HUDEP-2 (cell line): ENCODE results near the gene MSLN.
A peak's percentile ranks its signal among the peaks of the same experiment; 100 is the strongest.

Source experiments
- DNase-seq, 76 experiments: peaks; one replicate each; lab custom pipeline; 2025; ENCODE audit not compliant: unreplicated experiment in 76 of 76; lab: John Stamatoyannopoulos, UW

Gene MSLN

DNA sequence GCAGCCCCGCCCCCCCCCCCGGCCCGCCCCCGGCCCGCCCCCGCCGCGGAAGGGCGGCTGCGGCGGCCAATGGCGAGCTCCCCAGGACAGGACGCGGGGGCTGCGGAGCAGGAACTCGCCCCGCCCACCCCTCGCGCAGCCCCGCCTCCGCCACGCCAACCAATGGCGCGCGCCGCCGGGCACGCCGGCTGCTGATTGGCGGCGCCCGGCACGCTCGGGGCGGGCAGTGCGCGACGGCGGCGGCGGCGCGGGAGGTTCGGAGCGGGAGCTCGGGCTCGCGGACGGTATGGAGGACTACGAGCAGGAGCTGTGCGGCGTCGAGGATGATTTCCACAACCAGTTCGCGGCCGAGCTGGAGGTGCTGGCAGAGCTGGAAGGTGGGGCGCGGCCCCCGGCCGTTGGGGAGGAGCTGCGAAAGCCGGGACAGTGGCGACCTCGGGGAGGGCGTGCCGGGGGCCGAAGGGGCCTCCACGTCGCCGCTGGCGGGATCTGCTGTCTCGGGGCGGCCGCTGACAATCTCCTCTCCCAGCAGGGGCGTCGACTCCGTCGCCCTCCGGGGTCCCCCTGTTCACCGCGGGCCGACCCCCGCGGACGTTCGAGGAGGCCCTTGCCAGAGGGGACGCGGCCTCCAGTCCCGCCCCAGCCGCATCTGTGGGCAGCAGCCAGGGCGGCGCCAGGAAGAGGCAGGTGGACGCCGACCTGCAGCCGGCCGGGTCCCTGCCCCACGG is 28.0 kb downstream of the MSLN start, which contains the start of gene CHTF18:
CHTF18 (plus strand) TSS at position 222 of the 728 bp plus-strand sequence; CDS start at position 287, 65 bp downstream.
- peak in 74 of 76 experiments; percentile 29 to 95 (median 86) for DNase-seq

DNA sequence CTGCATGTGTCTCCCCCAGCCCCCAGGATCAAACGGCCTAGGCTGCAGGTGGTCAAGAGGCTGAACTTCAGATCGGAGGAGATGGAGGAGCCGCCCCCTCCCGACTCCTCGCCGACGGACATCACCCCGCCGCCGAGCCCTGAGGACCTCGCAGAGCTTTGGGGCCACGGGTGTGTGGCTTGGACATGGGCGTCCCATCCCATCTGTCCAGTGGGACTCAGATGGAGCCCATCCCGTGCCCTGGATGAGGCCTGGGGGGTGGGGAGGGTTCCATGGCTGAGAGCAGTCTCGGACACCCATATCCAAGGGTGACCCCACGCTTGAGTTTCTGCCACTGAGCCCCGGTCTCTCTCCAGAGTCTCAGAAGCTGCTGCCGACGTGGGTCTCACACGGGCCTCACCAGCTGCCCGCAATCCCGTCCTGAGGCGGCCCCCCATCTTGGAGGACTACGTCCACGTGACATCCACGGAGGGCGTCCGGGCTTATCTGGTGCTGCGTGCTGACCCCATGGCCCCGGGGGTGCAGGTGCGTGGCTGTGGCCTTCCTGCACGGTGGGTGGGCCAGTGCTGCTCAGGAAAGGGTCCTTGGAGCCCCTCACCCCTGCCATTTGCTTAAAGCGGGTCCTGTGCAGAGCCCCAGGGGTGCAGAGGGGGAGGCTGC is 28.8 kb downstream of the MSLN start:
- no peak for DNase-seq

DNA sequence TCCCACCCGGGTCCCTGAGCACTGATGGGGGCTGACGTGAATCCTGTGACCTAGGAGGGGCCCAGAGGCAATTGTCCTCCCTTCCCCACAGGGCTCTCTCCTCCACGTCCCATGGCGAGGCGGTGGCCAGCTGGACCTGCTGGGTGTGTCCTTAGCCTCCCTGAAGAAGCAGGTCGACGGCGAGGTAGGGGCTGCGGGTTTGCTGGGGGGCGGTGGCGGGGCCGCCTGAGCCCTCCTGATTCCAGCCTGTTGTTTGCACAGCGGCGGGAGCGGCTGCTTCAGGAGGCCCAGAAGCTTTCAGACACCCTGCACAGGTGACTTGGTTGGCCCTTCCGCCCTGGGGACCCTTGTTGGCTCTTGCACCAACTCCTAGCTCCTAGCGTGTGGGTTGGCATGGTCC is 29.6 kb downstream of the MSLN start:
- DNase-seq = no peak

DNA sequence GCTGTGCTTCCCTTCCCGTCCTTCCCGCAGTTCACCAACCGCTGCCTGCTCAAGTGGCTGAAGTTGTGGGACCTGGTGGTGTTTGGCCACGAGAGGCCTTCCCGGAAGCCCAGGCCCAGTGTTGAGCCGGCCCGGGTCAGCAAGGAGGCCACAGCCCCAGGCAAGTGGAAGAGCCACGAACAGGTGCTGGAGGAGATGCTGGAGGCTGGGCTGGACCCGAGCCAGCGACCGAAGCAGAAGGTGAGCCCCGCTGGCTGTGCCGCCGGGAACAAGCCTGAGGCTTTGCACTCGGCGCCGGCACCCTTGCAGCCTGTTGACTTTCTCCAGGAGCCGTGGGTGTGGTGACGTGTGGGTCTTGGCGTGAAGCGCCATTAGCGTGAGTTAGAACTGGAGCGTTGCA is 30.6 kb downstream of the MSLN start:
- no peak for DNase-seq

DNA sequence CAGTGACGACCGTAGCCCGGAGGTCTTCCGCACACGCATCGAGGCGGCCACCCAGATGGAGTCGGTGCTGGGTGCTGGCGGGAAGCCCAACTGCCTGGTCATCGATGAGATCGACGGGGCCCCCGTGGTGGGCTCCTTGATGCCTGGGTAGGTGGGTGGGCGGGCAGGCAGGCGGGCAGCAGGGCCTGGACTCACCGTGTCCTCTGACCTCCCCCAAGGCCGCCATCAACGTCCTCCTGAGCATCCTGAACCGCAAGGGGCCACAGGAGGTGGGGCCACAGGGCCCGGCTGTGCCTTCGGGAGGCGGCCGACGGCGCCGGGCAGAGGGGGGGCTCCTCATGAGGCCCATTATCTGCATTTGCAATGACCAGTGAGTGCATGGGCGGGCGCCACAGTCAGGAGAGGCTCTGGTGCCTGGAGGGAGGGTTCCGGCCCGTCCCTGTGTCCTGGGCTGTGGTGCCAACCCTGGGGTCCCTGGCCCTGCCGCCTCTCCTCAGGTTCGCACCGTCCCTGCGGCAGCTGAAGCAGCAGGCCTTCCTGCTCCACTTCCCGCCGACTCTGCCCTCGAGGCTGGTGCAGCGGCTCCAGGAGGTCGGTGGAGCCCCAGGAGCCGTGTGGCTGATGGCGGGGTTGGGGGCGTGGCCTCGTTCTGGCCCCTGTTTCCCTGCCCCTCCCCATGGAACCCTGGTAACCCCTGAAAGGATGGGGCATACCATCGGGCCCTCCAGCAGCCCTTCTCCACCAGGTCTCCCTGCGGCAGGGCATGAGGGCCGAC is 31.9 kb downstream of the MSLN start:
- DNase-seq = no peak

DNA sequence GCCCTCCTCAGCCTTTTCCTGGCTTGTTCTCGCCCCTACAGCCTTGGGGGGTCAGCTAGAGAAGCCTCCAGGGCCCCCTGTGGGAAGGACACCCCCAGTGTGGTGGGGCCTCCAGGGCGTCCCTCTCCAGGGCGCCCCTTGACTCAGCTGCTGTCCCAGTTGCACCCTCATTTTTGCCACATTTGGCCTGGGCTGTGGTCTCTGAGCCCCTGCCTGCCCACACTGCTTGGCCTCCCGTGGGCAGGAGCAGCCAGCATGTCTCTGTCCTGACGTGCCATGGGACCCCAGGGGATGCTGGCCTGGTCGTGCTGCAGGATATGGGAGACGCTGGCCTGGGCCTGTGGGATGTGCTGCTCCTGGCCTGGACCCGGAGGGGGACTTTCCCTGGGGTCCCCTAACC is 32.9 kb downstream of the MSLN start:
- no peak for DNase-seq

DNA sequence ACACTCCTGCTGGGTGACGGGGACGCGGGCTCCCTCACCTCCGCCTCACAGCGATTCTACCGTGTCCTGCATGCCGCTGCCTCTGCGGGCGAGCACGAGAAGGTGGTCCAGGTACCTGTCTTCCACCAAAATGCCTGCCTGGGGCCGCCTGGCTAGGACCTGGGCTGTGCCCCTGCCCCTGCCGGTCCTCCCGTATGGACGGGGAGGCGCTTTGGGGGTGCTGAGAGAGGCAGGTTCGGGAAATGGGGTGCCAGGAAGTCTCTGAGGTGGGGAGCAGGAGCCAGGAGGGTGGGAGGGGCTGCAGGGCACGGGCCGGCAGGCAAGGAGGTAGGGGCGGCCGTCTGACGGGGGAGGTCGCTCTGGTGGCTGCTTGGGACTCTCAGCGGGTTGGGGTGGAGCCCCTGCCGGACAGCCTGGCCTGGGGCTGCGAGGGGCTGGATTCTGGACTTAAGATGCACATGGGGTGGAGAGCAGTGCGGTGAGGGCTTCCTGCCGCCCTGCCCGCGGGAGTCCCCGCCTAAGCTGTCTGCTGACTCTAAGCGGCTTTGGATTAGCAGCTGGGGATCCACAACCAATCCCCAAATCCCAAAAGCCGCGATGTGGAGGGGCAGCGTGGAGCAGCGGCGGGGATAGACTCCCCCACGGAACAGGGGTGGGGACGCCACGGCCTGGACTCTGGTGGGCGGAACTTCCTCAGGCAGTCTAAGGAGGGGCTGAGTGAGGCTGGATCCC is 33.7 kb downstream of the MSLN start:
- no peak for DNase-seq

DNA sequence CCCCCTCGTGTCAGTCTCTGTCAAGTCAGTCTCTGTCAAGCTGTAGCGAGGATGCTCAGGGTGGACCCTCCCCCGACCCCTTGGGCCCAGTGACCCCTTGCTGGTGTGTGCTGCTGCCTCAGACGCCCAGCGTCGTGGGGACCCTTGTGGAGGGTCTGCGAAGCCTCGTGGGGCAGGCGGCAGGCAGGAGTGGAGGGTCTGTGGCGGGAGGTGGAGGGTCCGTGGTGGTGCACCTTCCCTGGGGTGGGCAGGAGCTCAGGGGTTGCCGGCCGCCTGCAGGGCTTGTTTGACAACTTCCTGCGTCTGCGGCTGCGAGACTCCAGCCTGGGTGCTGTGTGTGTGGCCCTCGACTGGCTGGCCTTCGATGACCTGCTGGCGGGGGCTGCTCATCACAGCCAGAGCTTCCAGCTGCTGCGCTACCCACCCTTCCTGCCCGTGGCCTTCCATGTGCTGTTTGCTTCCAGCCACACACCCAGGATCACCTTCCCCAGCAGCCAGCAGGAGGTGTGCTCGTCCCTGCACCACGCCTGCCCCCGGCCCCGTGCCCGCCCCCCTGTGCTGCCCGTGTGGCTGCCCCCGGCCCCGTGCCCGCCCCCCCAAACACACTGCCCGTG is 34.4 kb downstream of the MSLN start:
- no peak for DNase-seq

DNA sequence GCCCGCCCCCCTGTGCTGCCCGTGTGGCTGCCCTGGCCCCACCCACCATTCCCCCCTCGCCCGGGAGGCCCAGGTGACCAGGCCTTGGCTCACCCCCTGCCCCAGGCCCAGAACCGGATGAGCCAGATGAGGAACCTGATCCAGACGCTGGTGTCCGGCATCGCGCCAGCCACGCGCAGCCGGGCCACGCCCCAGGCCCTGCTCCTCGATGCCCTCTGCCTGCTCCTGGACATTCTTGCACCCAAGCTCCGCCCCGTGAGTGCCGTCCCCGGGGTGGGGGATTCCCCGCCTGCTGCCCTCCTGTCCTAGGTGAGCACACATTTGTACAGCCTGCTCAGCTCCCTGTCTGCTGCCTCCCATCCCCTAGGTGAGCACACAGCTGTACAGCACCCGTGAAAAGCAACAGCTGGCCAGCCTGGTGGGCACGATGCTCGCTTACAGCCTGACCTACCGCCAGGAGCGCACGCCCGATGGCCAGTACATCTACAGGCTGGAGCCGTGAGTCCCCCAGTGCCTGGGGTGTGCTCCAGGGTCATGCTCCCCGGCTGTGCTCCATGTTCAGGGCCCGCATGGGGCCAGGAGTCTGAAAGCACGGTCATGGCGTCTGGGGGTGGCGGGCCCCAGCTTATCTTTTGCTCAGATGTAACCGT is 35.2 kb downstream of the MSLN start:
- DNase-seq = no peak

DNA sequence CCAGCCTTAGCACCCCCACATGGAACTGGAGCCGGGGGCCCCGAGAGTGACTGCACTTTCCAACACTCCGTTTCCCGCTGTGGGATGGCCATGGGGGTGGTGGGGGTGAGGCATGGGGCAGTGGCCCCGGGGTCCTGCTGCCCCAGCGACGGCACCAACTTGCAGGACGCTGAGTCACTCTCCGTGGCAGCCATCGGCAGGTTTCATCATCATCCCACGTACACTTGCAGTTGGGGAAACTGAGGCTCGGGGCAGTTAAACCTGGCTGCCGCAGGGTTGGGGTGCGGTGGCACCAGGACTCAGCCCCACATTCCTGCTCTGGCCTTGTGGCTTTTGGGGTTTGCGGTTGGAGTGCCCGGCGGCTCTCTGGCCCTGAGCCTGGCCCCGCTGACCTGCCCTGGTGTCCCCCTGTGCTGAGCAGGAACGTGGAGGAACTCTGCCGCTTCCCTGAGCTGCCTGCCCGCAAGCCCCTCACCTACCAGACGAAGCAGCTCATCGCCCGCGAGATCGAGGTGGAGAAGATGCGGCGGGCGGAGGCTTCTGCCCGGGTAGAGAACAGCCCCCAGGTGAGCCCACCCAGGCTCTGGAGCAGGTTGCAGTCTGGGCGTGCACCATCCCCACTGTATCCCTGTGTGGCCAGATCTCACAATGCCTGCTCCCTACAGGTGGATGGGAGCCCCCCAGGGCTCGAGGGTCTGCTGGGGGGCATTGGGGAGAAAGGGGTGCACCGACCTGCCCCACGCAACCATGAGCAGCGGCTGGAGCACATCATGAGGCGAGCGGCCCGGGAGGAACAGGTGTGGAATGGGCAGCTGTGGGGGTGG is 36.0 kb downstream of the MSLN start:
- DNase-seq = no peak

DNA sequence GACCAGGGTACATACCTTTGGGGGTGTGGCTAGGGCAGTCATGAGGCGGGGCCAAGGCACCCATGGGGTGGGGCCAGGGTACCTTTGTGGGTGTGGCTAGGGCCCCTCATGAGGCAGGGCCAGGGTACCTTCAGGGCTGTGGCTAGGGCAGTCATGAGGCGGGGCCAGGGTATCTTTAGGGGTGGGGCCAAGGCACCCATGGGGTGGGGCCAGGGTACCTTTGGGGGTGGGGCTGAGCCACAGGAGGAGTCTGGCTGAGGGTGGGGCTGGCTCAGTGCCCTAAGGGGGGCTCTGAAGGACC is 36.5 kb downstream of the MSLN start:
- no peak for DNase-seq

DNA sequence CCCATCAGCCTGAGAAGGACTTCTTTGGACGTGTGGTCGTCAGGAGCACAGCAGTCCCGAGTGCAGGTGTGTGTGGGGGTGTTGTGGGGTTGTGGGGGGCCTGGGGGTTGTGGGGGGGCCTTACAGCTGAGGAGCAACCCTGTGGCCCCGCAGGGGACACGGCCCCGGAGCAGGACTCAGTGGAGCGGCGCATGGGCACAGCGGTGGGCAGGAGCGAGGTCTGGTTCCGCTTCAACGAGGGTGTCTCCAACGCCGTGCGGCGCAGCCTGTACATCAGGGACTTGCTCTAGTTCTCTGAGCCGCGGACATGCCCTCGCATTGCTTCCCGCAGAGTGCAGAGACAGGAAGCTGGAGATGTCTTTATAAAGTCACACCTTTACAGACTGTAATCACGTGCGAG is 37.2 kb downstream of the MSLN start:
- DNase-seq = no peak

DNA sequence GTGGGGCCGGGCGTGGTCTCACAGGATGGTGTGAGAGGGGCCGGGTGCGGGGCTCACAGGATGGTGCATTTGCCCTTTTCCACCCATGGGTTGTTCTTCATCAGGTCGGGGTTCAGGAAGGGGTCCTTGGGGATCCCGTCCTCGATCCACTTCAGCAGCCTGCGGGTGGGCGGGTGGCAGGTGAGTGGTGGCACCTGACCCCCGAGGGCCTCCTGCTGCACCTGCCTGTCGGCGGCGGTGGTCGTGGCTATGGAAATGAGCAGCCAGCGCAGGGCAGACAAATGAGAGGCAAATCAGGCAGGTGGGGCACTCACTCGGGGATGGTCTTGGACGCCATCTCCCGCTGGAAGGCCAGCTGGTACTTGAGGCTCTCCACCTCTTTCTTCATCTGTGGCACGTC is 38.1 kb downstream of the MSLN start:
- DNase-seq = no peak

DNA sequence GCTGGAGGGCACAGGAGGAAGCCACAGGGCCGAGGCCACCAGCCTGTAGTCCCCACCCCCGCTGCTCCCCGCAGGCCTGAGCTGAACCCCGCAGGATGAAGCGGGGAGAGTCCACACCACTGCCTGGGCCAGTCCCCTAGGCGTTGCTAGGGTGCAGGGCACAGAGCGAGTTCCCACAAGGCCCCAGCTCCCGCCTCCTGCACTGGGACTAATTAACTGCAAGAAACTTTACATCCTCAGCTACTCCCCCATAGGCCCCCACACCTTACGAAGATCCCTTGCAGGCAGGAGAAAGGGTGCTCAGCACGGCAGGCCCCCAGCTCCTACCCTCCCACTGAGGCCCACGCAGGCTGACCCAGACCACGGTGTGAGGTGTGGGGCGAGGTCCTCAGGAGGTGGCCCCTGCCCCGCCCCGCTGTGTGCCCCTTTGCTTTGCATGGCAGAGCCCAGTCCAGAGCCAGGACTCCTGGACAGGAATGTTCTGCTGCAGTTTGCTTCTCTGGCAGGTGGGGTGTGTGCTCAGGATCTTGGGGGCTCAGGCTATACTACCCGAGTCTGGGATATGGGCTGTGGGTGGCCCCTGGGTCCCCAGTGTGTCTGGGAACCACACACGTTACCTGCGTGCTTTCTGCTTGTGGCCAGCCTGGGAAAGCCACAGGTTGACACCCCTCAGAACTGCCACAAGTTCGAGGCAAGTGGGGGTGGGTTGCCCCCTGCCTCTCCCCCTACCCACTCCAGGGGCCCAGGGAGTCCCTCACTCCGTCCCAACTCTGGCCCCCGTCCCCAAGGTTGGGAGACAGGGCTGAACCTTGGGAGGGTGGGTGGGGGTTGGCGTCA is 38.8 kb downstream of the MSLN start:
- no peak for DNase-seq

DNA sequence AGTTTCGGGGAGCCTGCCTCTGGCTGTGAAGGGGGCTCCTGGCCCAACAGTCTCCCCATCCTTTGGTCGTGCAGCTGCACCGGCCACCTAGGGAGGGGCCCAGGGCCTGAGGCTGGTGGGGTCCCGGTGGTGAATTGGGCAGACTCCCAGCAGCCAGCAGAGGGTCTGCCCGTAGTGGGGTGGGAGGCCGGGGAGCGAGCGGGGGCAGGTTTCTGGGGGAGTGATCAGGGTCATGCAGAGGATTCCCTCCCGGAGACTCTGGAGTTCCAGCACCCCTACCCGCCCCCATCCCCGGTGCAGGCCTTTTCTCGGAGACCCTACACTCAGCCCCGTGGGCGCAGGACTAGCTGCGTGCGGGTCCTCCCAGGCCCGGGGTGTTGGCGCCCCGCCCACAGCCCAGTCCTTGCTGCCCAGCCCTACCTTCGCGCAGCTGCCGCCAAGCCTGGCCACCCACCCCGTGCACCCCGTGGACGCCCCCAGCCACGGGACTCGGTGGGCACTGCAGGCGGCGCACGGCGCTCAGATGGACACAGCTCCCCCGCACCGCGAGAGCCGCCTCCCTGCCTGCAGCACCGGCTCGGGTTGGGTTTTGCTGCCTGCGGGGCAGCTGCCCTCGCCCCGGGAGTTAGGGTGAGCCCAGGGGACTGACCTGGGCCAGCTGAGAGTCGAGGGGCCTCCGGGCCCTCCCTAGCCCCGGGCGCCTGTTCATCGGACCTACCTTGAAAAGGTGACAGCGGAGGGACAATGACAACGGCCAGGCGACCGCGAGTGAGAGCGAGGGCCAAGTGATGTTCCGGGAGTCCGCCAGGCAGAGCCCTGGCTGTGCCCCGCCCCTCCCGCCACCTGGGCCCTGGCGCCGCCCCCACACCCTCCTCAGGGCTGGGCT is 39.7 kb downstream of the MSLN start, which contains the start of gene GNG13:
GNG13 (minus strand) TSS at position 787 of the 886 bp plus-strand sequence. CDS start 1,657 bp downstream, outside the sequence.
- DNase-seq = no peak

DNA sequence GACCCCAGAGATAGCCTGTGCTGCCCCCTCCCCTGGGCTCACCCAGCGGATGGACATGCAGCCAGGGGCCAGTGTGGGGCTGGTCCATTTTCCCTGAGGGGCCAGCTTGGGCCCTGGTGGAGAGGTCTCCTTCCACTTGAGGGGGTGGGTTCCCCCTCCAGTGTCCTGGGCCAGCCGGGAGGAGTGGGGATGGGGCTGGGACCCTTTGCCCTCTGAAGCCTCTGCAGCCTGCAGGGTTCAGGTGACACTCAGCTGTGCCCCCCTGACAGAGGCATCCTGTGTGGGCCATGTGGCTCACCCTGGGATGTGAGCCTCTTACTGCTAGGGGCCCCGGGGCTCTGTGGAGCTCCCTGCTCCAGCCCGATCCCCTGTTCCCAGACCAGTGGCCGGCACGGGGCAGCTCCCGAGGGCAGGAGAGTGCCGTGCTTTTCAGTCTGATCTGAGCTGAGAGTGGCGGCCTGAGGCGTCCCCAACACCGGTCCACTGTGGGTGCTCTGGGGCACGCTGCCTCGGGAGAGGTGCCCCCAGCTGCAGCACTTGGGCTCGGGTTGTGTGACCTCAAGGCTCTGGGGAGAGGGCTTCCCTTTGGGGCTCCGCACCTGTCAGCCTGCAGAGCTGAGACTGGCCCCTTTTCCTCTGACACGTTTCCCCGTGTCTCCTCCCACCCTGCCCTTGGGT is 40.4 kb downstream of the MSLN start:
- DNase-seq = no peak
